Kidney (tissue), 14 donors: ENCODE data around the gene NDC80. TPM values are rescaled to one million over a fixed set of nuclear protein-coding genes. Genes with fewer than 3 reads are reported as not detected.

Source experiments
- DNase-seq, 5 donors: peaks; one replicate each; pipeline ENCODE4 v3.0.0-alpha.2; 2013 to 2020
- FAIRE-seq: peaks from 2 replicates; lab custom pipeline; 2012; peaks lifted over from hg19 to GRCh38; lab: Jason Lieb, UNC
- H3K27ac ChIP-seq, 2 donors: one replicate each; pipeline ENCODE4 v1.7.0; 2013; ENCODE audit warnings: low read depth in 2 of 2, low read length in 2 of 2, inconsistent platforms in 1 of 2
- H3K27me3 ChIP-seq: one replicate; pipeline ENCODE4 v1.7.1; 2013; ENCODE audit warnings: low read length, inconsistent platforms; ENCODE audit not compliant: control insufficient read depth, insufficient read depth
- H3K36me3 ChIP-seq, 3 donors: one replicate each; pipeline versions ENCODE4 v1.7.0 to v1.7.1; 2013; ENCODE audit warnings: low read length in 3 of 3, control low read depth in 1 of 3, inconsistent platforms in 1 of 3; ENCODE audit not compliant: insufficient read depth in 3 of 3, control insufficient read depth in 2 of 3
- H3K4me1 ChIP-seq, 3 donors: one replicate each; pipeline versions ENCODE4 v1.7.0 to v1.7.1; 2013; ENCODE audit warnings: low read length in 3 of 3, inconsistent platforms in 1 of 3, low read depth in 1 of 3; ENCODE audit not compliant: control insufficient read depth in 2 of 3, insufficient read depth in 2 of 3
- H3K4me3 ChIP-seq, 3 donors: one replicate each; pipeline versions ENCODE4 v1.7.0 to v1.8.1; 2013; ENCODE audit warnings: low read length in 3 of 3, control low read depth in 1 of 3, inconsistent platforms in 1 of 3
- H3K9ac ChIP-seq, 3 donors: one replicate each; pipeline versions ENCODE4 v1.7.0 to v1.7.1; 2013; ENCODE audit warnings: low read length in 3 of 3, control low read depth in 1 of 3, inconsistent platforms in 1 of 3
- H3K9me3 ChIP-seq, 3 donors: one replicate each; pipeline versions ENCODE4 v1.7.0 to v1.7.1; 2013; ENCODE audit warnings: low read length in 3 of 3, control low read depth in 1 of 3, inconsistent platforms in 1 of 3; ENCODE audit not compliant: control insufficient read depth in 2 of 3, insufficient read depth in 1 of 3
- CTCF ChIP-seq: IDR thresholded peaks from 3 replicates; pipeline ENCODE4 v1.5.1; 2012; ENCODE audit warnings: mild to moderate bottlenecking, moderate library complexity, borderline replicate concordance; ENCODE audit not compliant: insufficient read depth; ENCODE audit errors: extremely low read depth
- intact Hi-C: fragments of 100-400 bp; cut with DNase I; formaldehyde crosslinking; loops from one replicate; pipeline ENCODE4 v1.11.1; 2022
- polyA plus RNA-seq: library from polyadenylated mRNA; stranded (reverse); fragments of 350-450 nt; fragmentation: Illumina TruSeq; extraction: RNeasy Lipid Tissue Mini Kit (QIAGEN cat#74804); gene quantifications from one replicate; pipeline ENCODE4 v1.2.3, GENCODE V29; 2014; ENCODE audit warnings: low read depth, low replicate concordance; ENCODE audit not compliant: insufficient read depth
- total RNA-seq: library from RNA; stranded (reverse); fragmentation: NEBNext Ultra II Directional; extraction: Animal tissue kit (Norgen Biotek cat#: 25700); gene quantifications from one replicate; pipeline ENCODE4 v1.2.1, GENCODE V29; 2021
- donor health status: control.
- donor health status: control.
- donor health status: control.
- donor health status: control.
- donor health status: control.
- donor health status: DM: yes; HTN: yes; CAD: no.
- donor health status: Normal renal cell carcinoma (clear cell type).

The NDC80 gene
- total and polyA plus RNA-seq, 2 donors from 2014 or later: 0.63 to 0.99 TPM

DNA sequence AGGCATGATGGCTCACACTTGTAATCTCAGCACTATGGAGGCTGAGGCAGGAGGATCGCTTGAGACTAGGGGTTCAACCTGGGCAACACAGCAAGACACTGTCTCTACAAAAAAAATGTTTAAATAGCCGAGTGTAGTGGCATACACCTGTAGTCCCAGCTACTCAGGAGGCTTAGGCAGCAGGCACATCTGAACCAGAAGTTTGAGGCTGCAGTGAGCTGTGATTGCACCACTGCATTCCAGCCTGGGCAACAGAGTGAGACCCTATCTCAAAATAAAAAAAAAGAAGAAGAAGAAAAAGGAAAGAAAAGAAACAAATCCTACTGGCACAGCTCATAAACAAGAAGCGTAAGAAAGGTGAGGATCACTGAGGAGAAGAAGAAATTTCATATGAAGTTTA, 19.9 kb upstream of the NDC80 start:
- H3K4me3 ChIP-seq: no peak overlapping the region
- H3K9me3 ChIP-seq: no peaks in the 10 kb centered on the region
- FAIRE-seq (no peak), DNase-seq (no peak)
- intact Hi-C loops: no loop called here
- H3K27ac ChIP-seq: no peak overlapping the region
- no peaks in the 10 kb centered on the region for H3K4me1 ChIP-seq
- H3K9ac ChIP-seq: no peak overlapping the region
- no peak for TF ChIP-seq CTCF
- H3K27me3 ChIP-seq: no peaks in the 10 kb centered on the region
- H3K36me3 ChIP-seq: peaks cover 0 to 3% (median 2%) of the 10 kb centered on the region in 3 donors

GRCh38 chr18:2554696-2555095, 16.7 kb upstream of the NDC80 start:
- Histone ChIP-seq H3K9me3 (no peaks in the 10 kb centered on the region), H3K4me1 (no peaks in the 10 kb centered on the region), H3K36me3 (no peaks in the 10 kb centered on the region), H3K9ac (no peak overlapping the region), H3K27ac (no peak overlapping the region), H3K27me3 (no peaks in the 10 kb centered on the region), H3K4me3 (no peak overlapping the region)
- DNase-seq (no peak), FAIRE-seq (no peak)
- intact Hi-C loops: no loop called here
- TF ChIP-seq CTCF: no peak

DNA sequence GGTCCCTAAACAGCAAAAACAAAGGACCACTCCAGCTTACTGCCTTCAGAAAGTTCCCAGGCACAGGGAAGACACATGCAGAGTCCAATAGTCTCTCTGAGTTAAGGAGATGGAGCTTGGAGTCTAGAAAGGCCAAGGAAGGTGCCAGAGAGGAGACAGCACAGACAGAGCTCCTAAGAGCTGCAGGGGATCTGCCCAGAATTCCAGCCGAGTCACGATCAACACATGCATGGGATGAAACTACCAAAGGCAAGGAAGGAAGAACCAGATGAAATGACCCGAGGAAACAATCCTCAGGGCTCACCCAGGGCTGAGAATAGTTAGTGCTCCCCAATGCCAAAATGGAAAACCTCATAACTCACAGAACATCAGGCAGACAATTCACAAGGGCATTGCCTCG, 15.5 kb upstream of the NDC80 start:
- Histone ChIP-seq H3K4me3 (no peak overlapping the region), H3K9me3 (no peaks in the 10 kb centered on the region), H3K4me1 (no peaks in the 10 kb centered on the region), H3K27me3 (no peaks in the 10 kb centered on the region), H3K27ac (no peak overlapping the region), H3K9ac (no peak overlapping the region), H3K36me3 (no peaks in the 10 kb centered on the region)
- DNase-seq (no peak), FAIRE-seq (no peak)
- no peak for TF ChIP-seq CTCF
- intact Hi-C loops: no loop called here

DNA sequence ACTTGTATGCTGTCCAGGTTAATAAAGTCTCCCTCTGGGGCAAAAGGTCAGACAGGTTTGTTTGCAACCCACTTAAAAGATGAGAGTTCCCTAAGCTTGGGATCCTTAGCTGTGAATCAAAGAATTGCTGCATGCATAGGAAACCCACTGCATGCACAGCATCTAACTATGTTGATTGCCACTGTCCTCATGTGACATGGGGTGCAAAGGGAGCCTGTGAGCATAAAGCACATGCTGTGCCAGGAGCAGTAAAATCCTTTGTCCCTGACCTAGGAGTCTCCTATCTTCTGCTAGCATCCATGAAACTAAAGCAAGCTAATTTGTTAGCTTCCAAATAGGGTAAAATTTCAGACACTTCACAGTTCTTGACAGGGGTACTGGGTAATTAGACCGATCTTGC, 13.8 kb upstream of the NDC80 start:
- H3K27me3 ChIP-seq: no peaks in the 10 kb centered on the region
- no peak for TF ChIP-seq CTCF
- H3K36me3 ChIP-seq: no peaks in the 10 kb centered on the region
- no peak for DNase-seq
- intact Hi-C loops: no loop called here
- no peak overlapping the region for H3K27ac ChIP-seq
- no peak for FAIRE-seq
- no peaks in the 10 kb centered on the region for H3K9me3 ChIP-seq
- no peaks in the 10 kb centered on the region for H3K4me1 ChIP-seq
- no peak overlapping the region for H3K9ac ChIP-seq
- H3K4me3 ChIP-seq: no peak overlapping the region
